SU-DHL-6 (cell line): ENCODE data around the gene ZNF610.

Experiments
- EZH2phosphoT487 ChIP-seq: fragments of 200-600 bp; sonication (generic), shearing (Covaris generic); conservative IDR thresholded peaks from 2 replicates; pipeline ENCODE4 v1.6.1; 2018; ENCODE audit warnings: mild to moderate bottlenecking, antibody characterized with exemption, low read length, moderate library complexity, mixed read lengths
- TF ChIP-seq, protein P1 (sequence below): fragments of 200-600 bp; sonication (generic); IDR thresholded peaks from one replicate; pipeline ENCODE4 v1.5.1; 2017; ENCODE audit warnings: antibody characterized with exemption, mild to moderate bottlenecking, low read length, moderate library complexity; ENCODE audit not compliant: insufficient read depth, poor library complexity, severe bottlenecking

DNA sequence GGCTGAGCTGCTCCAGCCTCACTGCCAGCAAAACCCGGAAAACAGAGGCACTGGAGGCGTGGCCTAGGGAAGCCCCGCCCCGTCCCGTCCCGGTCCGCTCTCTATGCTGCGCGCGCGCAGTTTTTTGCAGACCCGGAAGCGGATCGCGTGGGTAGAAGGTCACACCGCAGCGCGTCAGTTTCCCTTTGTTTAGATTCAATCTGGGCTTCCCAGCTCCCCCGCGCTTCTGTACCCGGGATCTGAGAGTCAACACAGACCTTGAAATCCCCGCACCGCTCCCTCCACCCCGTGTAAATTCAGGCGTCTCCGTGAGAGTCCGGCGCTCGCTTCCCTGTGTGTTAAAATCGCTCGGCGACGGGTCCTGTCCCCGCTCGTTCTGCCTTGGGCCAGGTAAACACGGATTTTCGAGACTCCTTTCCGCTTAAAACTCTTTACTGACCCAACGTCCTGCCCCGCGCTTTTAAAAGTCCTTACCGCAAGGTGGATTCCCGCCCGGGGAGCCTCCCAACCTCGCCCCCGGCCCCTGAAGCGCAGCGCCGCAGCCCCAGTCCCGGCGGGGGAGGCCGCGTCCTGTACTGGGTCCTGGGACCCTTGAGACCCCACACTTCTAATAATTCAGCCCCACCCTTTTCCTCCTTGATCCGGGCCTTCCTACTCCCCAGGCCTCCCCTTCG is at the start of gene ZNF610:
- TF ChIP-seq, protein P1, sequence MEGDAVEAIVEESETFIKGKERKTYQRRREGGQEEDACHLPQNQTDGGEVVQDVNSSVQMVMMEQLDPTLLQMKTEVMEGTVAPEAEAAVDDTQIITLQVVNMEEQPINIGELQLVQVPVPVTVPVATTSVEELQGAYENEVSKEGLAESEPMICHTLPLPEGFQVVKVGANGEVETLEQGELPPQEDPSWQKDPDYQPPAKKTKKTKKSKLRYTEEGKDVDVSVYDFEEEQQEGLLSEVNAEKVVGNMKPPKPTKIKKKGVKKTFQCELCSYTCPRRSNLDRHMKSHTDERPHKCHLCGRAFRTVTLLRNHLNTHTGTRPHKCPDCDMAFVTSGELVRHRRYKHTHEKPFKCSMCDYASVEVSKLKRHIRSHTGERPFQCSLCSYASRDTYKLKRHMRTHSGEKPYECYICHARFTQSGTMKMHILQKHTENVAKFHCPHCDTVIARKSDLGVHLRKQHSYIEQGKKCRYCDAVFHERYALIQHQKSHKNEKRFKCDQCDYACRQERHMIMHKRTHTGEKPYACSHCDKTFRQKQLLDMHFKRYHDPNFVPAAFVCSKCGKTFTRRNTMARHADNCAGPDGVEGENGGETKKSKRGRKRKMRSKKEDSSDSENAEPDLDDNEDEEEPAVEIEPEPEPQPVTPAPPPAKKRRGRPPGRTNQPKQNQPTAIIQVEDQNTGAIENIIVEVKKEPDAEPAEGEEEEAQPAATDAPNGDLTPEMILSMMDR = no peak
- TF ChIP-seq EZH2phosphoT487 = no peak
